ENCODE data around the gene ACAP1.

DNA sequence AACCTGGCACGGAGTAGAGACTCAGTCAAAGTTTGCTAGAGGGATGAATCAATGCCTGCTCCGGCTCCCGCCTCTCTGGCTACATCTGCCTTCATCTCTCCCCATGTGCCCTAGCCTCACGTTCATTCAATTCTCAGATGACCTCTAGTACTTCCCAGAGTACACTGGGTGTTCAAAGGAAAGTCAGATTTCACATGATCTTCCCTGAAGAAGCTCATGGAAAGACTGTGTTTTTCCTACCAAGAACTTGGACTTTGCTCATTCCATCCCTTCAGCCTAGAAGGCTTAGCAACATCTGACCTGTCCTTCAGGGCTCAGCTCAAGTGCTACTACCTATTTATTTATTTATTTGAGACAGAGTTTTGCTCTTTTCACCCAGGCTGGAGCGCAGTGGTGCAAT lies 33.5 kb downstream of the ACAP1 start:
- TF ChIP-seq, protein P1, sequence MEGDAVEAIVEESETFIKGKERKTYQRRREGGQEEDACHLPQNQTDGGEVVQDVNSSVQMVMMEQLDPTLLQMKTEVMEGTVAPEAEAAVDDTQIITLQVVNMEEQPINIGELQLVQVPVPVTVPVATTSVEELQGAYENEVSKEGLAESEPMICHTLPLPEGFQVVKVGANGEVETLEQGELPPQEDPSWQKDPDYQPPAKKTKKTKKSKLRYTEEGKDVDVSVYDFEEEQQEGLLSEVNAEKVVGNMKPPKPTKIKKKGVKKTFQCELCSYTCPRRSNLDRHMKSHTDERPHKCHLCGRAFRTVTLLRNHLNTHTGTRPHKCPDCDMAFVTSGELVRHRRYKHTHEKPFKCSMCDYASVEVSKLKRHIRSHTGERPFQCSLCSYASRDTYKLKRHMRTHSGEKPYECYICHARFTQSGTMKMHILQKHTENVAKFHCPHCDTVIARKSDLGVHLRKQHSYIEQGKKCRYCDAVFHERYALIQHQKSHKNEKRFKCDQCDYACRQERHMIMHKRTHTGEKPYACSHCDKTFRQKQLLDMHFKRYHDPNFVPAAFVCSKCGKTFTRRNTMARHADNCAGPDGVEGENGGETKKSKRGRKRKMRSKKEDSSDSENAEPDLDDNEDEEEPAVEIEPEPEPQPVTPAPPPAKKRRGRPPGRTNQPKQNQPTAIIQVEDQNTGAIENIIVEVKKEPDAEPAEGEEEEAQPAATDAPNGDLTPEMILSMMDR (IDR thresholded peaks at IDR 0.05) = no peak
- TF ChIP-seq POLR2AphosphoS5 (IDR thresholded peaks at IDR 0.05) = no peak
